Mesothelial cell of epicardium (in vitro differentiated cells): ENCODE measurements around the gene ZNF12. TPM values are rescaled to one million over a fixed set of nuclear protein-coding genes. Genes with fewer than 3 reads are reported as not detected.

Experiments
- DNase-seq, 2 experiments: peaks; one replicate each; pipeline ENCODE4 v3.0.0; 2021; ENCODE audit warnings: low spot score in 2 of 2; ENCODE audit not compliant: unreplicated experiment in 2 of 2
- H3K27ac Mint-ChIP-seq: 2 replicates; pipeline ENCODE4 v1.8.0; 2021; ENCODE audit warnings: mixed read lengths
- H3K27me3 Mint-ChIP-seq: 2 replicates; pipeline ENCODE4 v1.8.0; 2021; ENCODE audit warnings: low read depth, mixed read lengths
- H3K36me3 Mint-ChIP-seq: 2 replicates; pipeline ENCODE4 v1.8.0; 2021; ENCODE audit warnings: mixed read lengths
- H3K4me1 Mint-ChIP-seq: 2 replicates; pipeline ENCODE4 v1.8.0; 2021; ENCODE audit warnings: mixed read lengths
- H3K4me3 Mint-ChIP-seq: 2 replicates; pipeline ENCODE4 v1.8.0; 2021; ENCODE audit warnings: mild to moderate bottlenecking, moderate library complexity, mixed read lengths
- H3K9me3 Mint-ChIP-seq: 2 replicates; pipeline ENCODE4 v1.8.0; 2021; ENCODE audit warnings: mixed read lengths
- total RNA-seq: library from RNA; stranded (reverse); gene quantifications from 3 replicates; pipeline ENCODE4 v1.2.1, GENCODE V29; 2021
- TF ChIP-seq, protein P1 (sequence below): fragments of 200-600 bp; sonication (generic); IDR thresholded peaks from one replicate; pipeline ENCODE4 v1.5.0; 2021; ENCODE audit warnings: antibody characterized with exemption; ENCODE audit not compliant: unreplicated experiment

Gene ZNF12
- total RNA-seq, 1 donor from 2014 or later: 32.2 TPM

- TF ChIP-seq, protein P1, sequence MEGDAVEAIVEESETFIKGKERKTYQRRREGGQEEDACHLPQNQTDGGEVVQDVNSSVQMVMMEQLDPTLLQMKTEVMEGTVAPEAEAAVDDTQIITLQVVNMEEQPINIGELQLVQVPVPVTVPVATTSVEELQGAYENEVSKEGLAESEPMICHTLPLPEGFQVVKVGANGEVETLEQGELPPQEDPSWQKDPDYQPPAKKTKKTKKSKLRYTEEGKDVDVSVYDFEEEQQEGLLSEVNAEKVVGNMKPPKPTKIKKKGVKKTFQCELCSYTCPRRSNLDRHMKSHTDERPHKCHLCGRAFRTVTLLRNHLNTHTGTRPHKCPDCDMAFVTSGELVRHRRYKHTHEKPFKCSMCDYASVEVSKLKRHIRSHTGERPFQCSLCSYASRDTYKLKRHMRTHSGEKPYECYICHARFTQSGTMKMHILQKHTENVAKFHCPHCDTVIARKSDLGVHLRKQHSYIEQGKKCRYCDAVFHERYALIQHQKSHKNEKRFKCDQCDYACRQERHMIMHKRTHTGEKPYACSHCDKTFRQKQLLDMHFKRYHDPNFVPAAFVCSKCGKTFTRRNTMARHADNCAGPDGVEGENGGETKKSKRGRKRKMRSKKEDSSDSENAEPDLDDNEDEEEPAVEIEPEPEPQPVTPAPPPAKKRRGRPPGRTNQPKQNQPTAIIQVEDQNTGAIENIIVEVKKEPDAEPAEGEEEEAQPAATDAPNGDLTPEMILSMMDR: no peak
- Mint-ChIP-seq H3K9me3 (no peaks in the 10 kb centered on the region), H3K27ac (no peak overlapping the region), H3K4me3 (peak overlapping the region; percentile 80), H3K36me3 (peaks cover 19% of the 10 kb centered on the region), H3K27me3 (no peaks in the 10 kb centered on the region), H3K4me1 (peaks cover 20% of the 10 kb centered on the region)
- DNase-seq: no peak
Measured at GRCh38 chr7:6639627-6640026, 67.1 kb downstream of the ZNF12 start.

DNA sequence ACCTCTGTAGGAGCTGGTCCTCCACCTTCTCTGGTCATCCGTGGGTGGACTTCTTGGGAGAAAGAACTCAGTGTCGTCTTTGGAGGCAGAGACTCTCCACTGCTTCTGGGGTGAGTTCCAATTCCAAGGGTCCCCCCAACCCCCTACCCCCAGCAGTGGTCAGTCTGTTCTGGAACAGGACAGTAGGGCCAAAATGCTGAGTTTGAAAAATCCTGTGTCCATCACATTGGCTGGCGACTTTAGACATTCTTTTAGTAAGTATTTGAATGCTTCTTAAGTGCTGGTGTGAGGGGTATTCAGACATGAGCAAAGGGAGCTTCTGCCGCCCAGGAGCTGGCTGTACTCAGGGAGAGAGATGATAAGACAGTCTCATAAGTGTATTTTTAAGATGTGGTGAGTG, 67.7 kb downstream of the ZNF12 start:
- H3K36me3 Mint-ChIP-seq: peaks cover 17% of the 10 kb centered on the region
- peak overlapping the region; percentile 34 for H3K27ac Mint-ChIP-seq
- H3K4me1 Mint-ChIP-seq: peaks cover 20% of the 10 kb centered on the region
- DNase-seq: no peak
- peak overlapping the region; percentile 80 for H3K4me3 Mint-ChIP-seq
- no peaks in the 10 kb centered on the region for H3K27me3 Mint-ChIP-seq
- TF ChIP-seq, protein P1: no peak
- no peaks in the 10 kb centered on the region for H3K9me3 Mint-ChIP-seq

Other genes starting within 250 kb of the ZNF12 start
- 125 to 145 TPM (median 144 TPM) in 3 replicates for gene KDELR2, start 222.8 kb downstream of the ZNF12 start, total RNA-seq
- 1.4 to 1.5 TPM (median 1.5 TPM) in 3 replicates for gene GRID2IP, start 155.5 kb downstream of the ZNF12 start, total RNA-seq
- gene ZDHHC4, start 129.5 kb downstream of the ZNF12 start, total RNA-seq: 66.9 to 75.3 TPM (median 67.9 TPM) in 3 replicates
- gene INTS15, start 116.9 kb downstream of the ZNF12 start, total RNA-seq: 44.1 to 44.5 TPM (median 44.4 TPM) in 3 replicates
- gene ZNF853, start 91.3 kb downstream of the ZNF12 start, total RNA-seq: 22.7 to 23.5 TPM (median 22.9 TPM) in 3 replicates
- gene ZNF316, start 69.6 kb downstream of the ZNF12 start, total RNA-seq: 55.9 to 58.5 TPM (median 57.9 TPM) in 3 replicates
- gene RSPH10B2, start 47.2 kb upstream of the ZNF12 start, total RNA-seq: 0.45 to 0.95 TPM in 2 of 3 replicates, not detected in the other
- gene CCZ1B, start 119.3 kb upstream of the ZNF12 start, total RNA-seq: 64.1 to 76.5 TPM (median 68.1 TPM) in 3 replicates